22Rv1 (cell line): ENCODE measurements around the gene LRRC8E.

Experiments used
- ZFX ChIP-seq: fragments of 450-650 bp; IDR thresholded peaks from 2 replicates; pipeline ENCODE4 v1.6.1; 2017; ENCODE audit warnings: antibody characterized with exemption, borderline replicate concordance
- TF ChIP-seq, protein P1 (sequence below): fragments of 450-650 bp; IDR thresholded peaks from 2 replicates; pipeline ENCODE4 v1.5.1; 2017; ENCODE audit warnings: mild to moderate bottlenecking

GRCh38 chr19:7926727-7927604 is 38.7 kb downstream of the LRRC8E start:
- TF ChIP-seq, protein P1, sequence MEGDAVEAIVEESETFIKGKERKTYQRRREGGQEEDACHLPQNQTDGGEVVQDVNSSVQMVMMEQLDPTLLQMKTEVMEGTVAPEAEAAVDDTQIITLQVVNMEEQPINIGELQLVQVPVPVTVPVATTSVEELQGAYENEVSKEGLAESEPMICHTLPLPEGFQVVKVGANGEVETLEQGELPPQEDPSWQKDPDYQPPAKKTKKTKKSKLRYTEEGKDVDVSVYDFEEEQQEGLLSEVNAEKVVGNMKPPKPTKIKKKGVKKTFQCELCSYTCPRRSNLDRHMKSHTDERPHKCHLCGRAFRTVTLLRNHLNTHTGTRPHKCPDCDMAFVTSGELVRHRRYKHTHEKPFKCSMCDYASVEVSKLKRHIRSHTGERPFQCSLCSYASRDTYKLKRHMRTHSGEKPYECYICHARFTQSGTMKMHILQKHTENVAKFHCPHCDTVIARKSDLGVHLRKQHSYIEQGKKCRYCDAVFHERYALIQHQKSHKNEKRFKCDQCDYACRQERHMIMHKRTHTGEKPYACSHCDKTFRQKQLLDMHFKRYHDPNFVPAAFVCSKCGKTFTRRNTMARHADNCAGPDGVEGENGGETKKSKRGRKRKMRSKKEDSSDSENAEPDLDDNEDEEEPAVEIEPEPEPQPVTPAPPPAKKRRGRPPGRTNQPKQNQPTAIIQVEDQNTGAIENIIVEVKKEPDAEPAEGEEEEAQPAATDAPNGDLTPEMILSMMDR: no peak
- TF ChIP-seq ZFX: no peak
